Stomach (tissue), 9 donors: ENCODE results near the gene PTPN7. TPM values are rescaled to one million over a fixed set of nuclear protein-coding genes. Genes with fewer than 3 reads are reported as not detected.
A peak's percentile ranks its signal among the peaks of the same experiment; 100 is the strongest.

ENCODE experiments used
- DNase-seq, 2 donors: peaks; one replicate each; pipeline versions ENCODE4 v3.0.0 to v3.0.0-alpha.2; 2013 to 2019
- H3K27ac ChIP-seq, 5 donors: fragments of 200-600 bp in 4 of 5; sonication (generic) in 4 of 5; one replicate each; pipeline ENCODE4 v1.5.1; 2013 to 2019; ENCODE audit warnings: mild to moderate bottlenecking in 1 of 5, moderate library complexity in 1 of 5
- H3K27me3 ChIP-seq, 3 donors: fragments of 200-600 bp; sonication (generic); one replicate each; pipeline ENCODE4 v1.5.1; 2017 to 2019; ENCODE audit warnings: mixed run types in 1 of 3
- H3K36me3 ChIP-seq, 4 donors: fragments of 200-600 bp; sonication (generic); 1 replicate in 3 of 4; 2 replicates in 1 of 4; pipeline ENCODE4 v1.5.1; 2016 to 2019
- H3K4me1 ChIP-seq, 4 donors: fragments of 200-600 bp; sonication (generic); one replicate each; pipeline ENCODE4 v1.5.1; 2016 to 2019
- H3K4me3 ChIP-seq, 4 donors: fragments of 200-600 bp; sonication (generic) in 3 of 4; one replicate each; pipeline ENCODE4 v1.5.1; 2016 to 2019; ENCODE audit warnings: mild to moderate bottlenecking in 1 of 4
- H3K9me3 ChIP-seq, 4 donors: fragments of 200-600 bp; sonication (generic); one replicate each; pipeline ENCODE4 v1.5.1; 2016 to 2019
- CTCF ChIP-seq, 7 experiments: fragments of 450-650 bp in 4 of 7; fragments of 200-600 bp in 3 of 7; sonication (generic) in 3 of 7; IDR thresholded peaks; one replicate each; pipeline ENCODE4 v1.5.1; 2016 to 2019; ENCODE audit warnings: antibody characterized with exemption in 7 of 7, control low read depth in 2 of 7, mild to moderate bottlenecking in 1 of 7
- EP300 ChIP-seq: sonication (generic); formaldehyde crosslinking; IDR thresholded peaks from one replicate; pipeline ENCODE4 v1.6.1; 2017; ENCODE audit warnings: antibody characterized with exemption
- POLR2A ChIP-seq, 4 donors: fragments of 450-650 bp; IDR thresholded peaks; one replicate each; pipeline ENCODE4 v1.6.1; 2016; ENCODE audit warnings: antibody characterized with exemption in 4 of 4, control low read depth in 2 of 4, mild to moderate bottlenecking in 1 of 4, moderate library complexity in 1 of 4
- POLR2AphosphoS5 ChIP-seq, 3 donors: sonication (generic); formaldehyde crosslinking; IDR thresholded peaks; one replicate each; pipeline ENCODE4 v1.6.1; 2016; ENCODE audit warnings: antibody characterized with exemption in 3 of 3
- WGBS, 5 donors: extraction: QIAGEN DNeasy Blood & Tissue Kit in 3 of 5; methylation state at CpG; one replicate each; pipeline versions ENCODE4 v1.1.5 to v1.1.7; 2013 to 2018; 5-methylcytosine and 5-hydroxymethylcytosine counted together
- intact Hi-C: fragments of 100-400 bp; cut with DNase I; formaldehyde crosslinking; loops from one replicate; pipeline ENCODE4 v1.15.1; 2023; ENCODE audit warnings: low total_unique reads
- polyA plus RNA-seq, 3 donors: library from polyadenylated mRNA; stranded (reverse); fragments of 200-250 nt; gene quantifications; one replicate each; pipeline ENCODE4 v1.2.3, GENCODE V29; 2013
- total RNA-seq, 5 donors: library from RNA; depleted of rRNA; stranded (reverse); fragments of >200 nt; gene quantifications; one replicate each; pipeline versions ENCODE4 v1.1.0 to v1.2.3, GENCODE V29; 2014 to 2016
- donor health status: healthy with polysubstance abuse.
- donor health status: Bipolar disorder and iron deficiency.
- donor health status: healthy.

The PTPN7 gene
- total and polyA plus RNA-seq, 8 donors: 1.8 to 16.3 (median 4.0) TPM; not detected in 1

- no peaks in the 10 kb centered on the region for H3K36me3 ChIP-seq
- TF ChIP-seq EP300 (no peak), CTCF (IDR thresholded peaks at IDR 0.05) (no peak), POLR2A (IDR thresholded peaks at IDR 0.05) (no peak), POLR2AphosphoS5 (IDR thresholded peaks at IDR 0.05) (no peak)
- WGBS, 5 donors: 68 to 76% (median 75%) methylated on average over 7 of the region's 7 CpGs
- peaks cover 13 to 18% (median 17%) of the 10 kb centered on the region in 4 donors for H3K4me1 ChIP-seq
- no peak overlapping the region for H3K27ac ChIP-seq
- no peak for DNase-seq
- intact Hi-C loops: loop anchor here (5.0 kb wide), 1 partner anchor 127 kb away; no protein-coding TSS in a partner anchor
- peaks cover 16 to 72% (median 23%) of the 10 kb centered on the region in 3 donors for H3K27me3 ChIP-seq
- no peak overlapping the region for H3K4me3 ChIP-seq
- H3K9me3 ChIP-seq: no peaks in the 10 kb centered on the region
These were observed 29.7 kb upstream of the PTPN7 start for GRCh38 chr1:202189918-202190715.

GRCh38 chr1:202189001-202189790 lies 28.8 kb upstream of the PTPN7 start:
- no peak overlapping the region for H3K4me3 ChIP-seq
- H3K27me3 ChIP-seq: peaks cover 14 to 72% (median 14%) of the 10 kb centered on the region in 3 donors
- H3K4me1 ChIP-seq: peaks cover 13 to 25% (median 22%) of the 10 kb centered on the region in 4 donors
- intact Hi-C loops: loop anchor here (5.0 kb wide), 1 partner anchor 128 kb away; no protein-coding TSS in a partner anchor
- H3K9me3 ChIP-seq: no peaks in the 10 kb centered on the region
- 54 to 88% (median 58%) methylated on average over 9 to 20 of the region's 20 CpGs for WGBS, 5 donors
- peak; percentile 82 to 83 for DNase-seq
- no peaks in the 10 kb centered on the region for H3K36me3 ChIP-seq
- H3K27ac ChIP-seq: no peak overlapping the region
- TF ChIP-seq EP300: no peak
- TF ChIP-seq CTCF (IDR thresholded peaks at IDR 0.05): peak in 5 of 7 experiments; percentile 15 to 96 (median 79)
- TF ChIP-seq POLR2A (IDR thresholded peaks at IDR 0.05): no peak
- TF ChIP-seq POLR2AphosphoS5 (IDR thresholded peaks at IDR 0.05): no peak

- Histone ChIP-seq H3K36me3 (no peaks in the 10 kb centered on the region), H3K27me3 (peaks cover under 1 to 68% (median under 1%) of the 10 kb centered on the region in 3 donors), H3K4me3 (no peak overlapping the region), H3K4me1 (peaks cover under 1 to 11% (median 10%) of the 10 kb centered on the region in 4 donors), H3K27ac (no peak overlapping the region), H3K9me3 (no peaks in the 10 kb centered on the region)
- 65 to 74% (median 73%) methylated on average over 7 to 8 of the region's 8 CpGs for WGBS, 5 donors
- no peak for DNase-seq
- intact Hi-C loops: loop anchor here (5.0 kb wide), 1 partner anchor 129 kb away; no protein-coding TSS in a partner anchor
- TF ChIP-seq POLR2A (IDR thresholded peaks at IDR 0.05): no peak
These were observed 27.4 kb upstream of the PTPN7 start for GRCh38 chr1:202187697-202188407.

- intact Hi-C loops: loop anchor here (5.0 kb wide), 1 partner anchor 130 kb away; no protein-coding TSS in a partner anchor
These were observed 26.8 kb upstream of the PTPN7 start for GRCh38 chr1:202187041-202187671.

More at GRCh38 chr1:202187041-202187671, 26.8 kb upstream of the PTPN7 start:
- H3K36me3 ChIP-seq: no peaks in the 10 kb centered on the region
- no peak overlapping the region for H3K27ac ChIP-seq
- WGBS, 5 donors: 37 to 88% (median 53%) methylated on average over 6 to 8 of the region's 8 CpGs
- no peak for TF ChIP-seq POLR2AphosphoS5 (IDR thresholded peaks at IDR 0.05)
- TF ChIP-seq POLR2A (IDR thresholded peaks at IDR 0.05): no peak
- TF ChIP-seq EP300: no peak
- no peak for TF ChIP-seq CTCF (IDR thresholded peaks at IDR 0.05)
- no peak overlapping the region for H3K4me3 ChIP-seq
- DNase-seq: no peak
- peaks cover 0 to 66% (median 0%) of the 10 kb centered on the region in 3 donors for H3K27me3 ChIP-seq
- no peaks in the 10 kb centered on the region for H3K9me3 ChIP-seq
- peaks cover 0 to 9% (median 6%) of the 10 kb centered on the region in 4 donors for H3K4me1 ChIP-seq
